Sigmoid colon (tissue), 7 donors: ENCODE data around the gene NBEAL2. TPM values are rescaled to one million over a fixed set of nuclear protein-coding genes. Genes with fewer than 3 reads are reported as not detected.

ENCODE experiments used
- DNase-seq: peaks from one replicate; pipeline ENCODE4 v3.0.0-alpha.2; 2019
- H3K27ac ChIP-seq, 4 donors: fragments of 200-600 bp; sonication (generic); one replicate each; pipeline ENCODE4 v1.5.1; 2016 to 2019; ENCODE audit warnings: mild to moderate bottlenecking in 1 of 4
- H3K27me3 ChIP-seq, 3 donors: fragments of 200-600 bp; sonication (generic); one replicate each; pipeline ENCODE4 v1.5.1; 2019; ENCODE audit warnings: mild to moderate bottlenecking in 1 of 3
- H3K36me3 ChIP-seq, 4 donors: fragments of 200-600 bp; sonication (generic); one replicate each; pipeline ENCODE4 v1.5.1; 2016 to 2019
- H3K4me1 ChIP-seq, 4 donors: fragments of 200-600 bp; sonication (generic); one replicate each; pipeline ENCODE4 v1.5.1; 2017 to 2019
- H3K4me3 ChIP-seq, 4 donors: fragments of 200-600 bp; sonication (generic); one replicate each; pipeline ENCODE4 v1.5.1; 2017 to 2019; ENCODE audit warnings: mild to moderate bottlenecking in 2 of 4, moderate library complexity in 1 of 4
- H3K9me3 ChIP-seq, 4 donors: fragments of 200-600 bp in 3 of 4; sonication (generic) in 3 of 4; one replicate each; pipeline versions ENCODE4 v1.5.1 to v1.6.1; 2013 to 2019
- CTCF ChIP-seq, 4 experiments: fragments of 450-650 bp in 3 of 4; fragments of 200-600 bp in 1 of 4; IDR thresholded peaks; one replicate each; pipeline ENCODE4 v1.5.1; 2016 to 2019; ENCODE audit warnings: antibody characterized with exemption in 4 of 4, mild to moderate bottlenecking in 3 of 4, moderate library complexity in 2 of 4
- EP300 ChIP-seq, 4 donors: sonication (generic); formaldehyde crosslinking; IDR thresholded peaks; one replicate each; pipeline ENCODE4 v1.6.1; 2017; ENCODE audit warnings: antibody characterized with exemption in 4 of 4
- POLR2A ChIP-seq, 2 donors: fragments of 450-650 bp; IDR thresholded peaks; one replicate each; pipeline ENCODE4 v1.6.1; 2016; ENCODE audit warnings: antibody characterized with exemption in 2 of 2, mild to moderate bottlenecking in 2 of 2, moderate library complexity in 2 of 2
- POLR2AphosphoS5 ChIP-seq, 4 donors: sonication (generic); formaldehyde crosslinking; IDR thresholded peaks; one replicate each; pipeline ENCODE4 v1.6.1; 2017; ENCODE audit warnings: antibody characterized with exemption in 4 of 4
- WGBS, 2 donors: extraction: QIAGEN DNeasy Blood & Tissue Kit; methylation state at CpG; one replicate each; pipeline ENCODE4 v1.1.7; 2013; 5-methylcytosine and 5-hydroxymethylcytosine counted together
- intact Hi-C: fragments of 100-400 bp; cut with DNase I; formaldehyde crosslinking; loops from one replicate; pipeline ENCODE4 v1.15.1; 2023
- polyA plus RNA-seq, 3 donors: library from polyadenylated mRNA; stranded (reverse); fragments of 200-250 nt; gene quantifications; one replicate each; pipeline ENCODE4 v1.2.3, GENCODE V29; 2013
- total RNA-seq, 4 donors: library from RNA; depleted of rRNA; stranded (reverse); fragments of >200 nt; gene quantifications; one replicate each; pipeline ENCODE4 v1.1.0, GENCODE V29; 2016
- donor health status: healthy with polysubstance abuse.
- donor health status: Bipolar disorder and iron deficiency.
- donor health status: healthy.

The NBEAL2 gene
- total and polyA plus RNA-seq, 7 donors = 7.8 to 88.0 (median 12.5) TPM

DNA sequence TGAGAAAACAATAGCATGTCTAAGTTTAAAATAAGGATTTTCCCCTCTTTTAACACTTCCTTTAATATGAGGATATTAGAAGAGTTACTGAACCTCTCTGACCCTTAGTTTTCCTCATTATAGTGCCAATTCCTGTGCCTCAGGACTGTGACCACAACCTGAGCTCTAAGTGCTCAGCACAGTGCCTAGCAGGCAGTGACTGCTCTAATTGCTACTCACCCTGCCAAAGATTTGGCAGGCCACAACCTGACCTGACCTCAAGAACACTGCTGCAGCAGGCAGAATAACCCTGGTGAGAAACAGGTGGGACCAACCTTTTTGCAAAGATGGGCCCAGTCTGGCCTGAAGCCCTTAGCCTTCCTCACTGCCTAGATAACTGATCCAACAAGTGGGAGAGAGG, 35.7 kb downstream of the NBEAL2 start:
- no peak overlapping the region for H3K27ac ChIP-seq
- TF ChIP-seq CTCF (IDR thresholded peaks at IDR 0.05) (no peak), POLR2A (IDR thresholded peaks at IDR 0.05) (no peak)
- no peak overlapping the region for H3K4me3 ChIP-seq
- peaks cover 0 to 6% (median 3%) of the 10 kb centered on the region in 4 donors for H3K4me1 ChIP-seq
- no peaks in the 10 kb centered on the region for H3K9me3 ChIP-seq
- intact Hi-C loops = no loop called here
- DNase-seq = no peak
- no peaks in the 10 kb centered on the region for H3K27me3 ChIP-seq
- peaks cover 13 to 67% (median 30%) of the 10 kb centered on the region in 4 donors for H3K36me3 ChIP-seq

DNA sequence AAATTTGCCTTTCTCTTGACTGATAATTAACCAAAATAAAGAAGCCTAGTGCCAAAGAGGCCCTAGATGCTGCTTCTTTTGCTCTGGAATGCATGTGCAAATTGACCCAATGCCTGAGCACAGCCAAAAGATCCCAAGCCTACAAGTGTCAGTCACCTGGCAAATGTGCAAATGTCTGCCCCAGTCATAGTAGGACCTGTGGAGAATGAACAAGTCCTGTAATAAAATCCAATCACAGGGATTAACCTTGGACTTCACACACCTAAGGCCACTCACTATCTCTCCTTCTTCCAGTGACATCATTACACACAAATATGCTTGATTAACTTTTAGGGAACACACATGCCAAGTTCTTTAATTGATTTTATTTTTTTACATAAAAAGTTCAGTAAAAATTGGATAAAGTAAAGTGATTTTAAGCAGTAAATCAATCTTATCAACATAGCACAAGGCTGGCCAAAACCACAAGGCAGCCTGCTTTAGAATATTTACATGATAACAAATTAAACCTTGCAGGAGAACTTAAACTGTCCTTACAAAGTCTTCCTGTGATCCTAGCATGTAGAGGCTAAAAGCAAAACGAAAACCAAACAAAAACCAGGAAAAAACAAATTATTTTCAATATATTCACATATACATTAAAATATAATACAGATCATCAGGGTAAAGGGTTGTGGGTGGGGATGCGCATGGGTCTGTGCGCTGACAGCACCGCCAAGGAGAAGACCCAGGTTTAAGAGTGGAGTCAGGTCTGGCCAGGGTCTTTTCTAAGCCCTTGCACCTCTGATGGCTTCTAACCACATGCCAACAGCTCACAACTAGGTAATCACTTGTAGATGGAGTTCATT, 36.8 kb downstream of the NBEAL2 start:
- H3K9me3 ChIP-seq = no peaks in the 10 kb centered on the region
- DNase-seq = no peak
- no peak for TF ChIP-seq EP300 (IDR thresholded peaks at IDR 0.05)
- no peak for TF ChIP-seq CTCF (IDR thresholded peaks at IDR 0.05)
- TF ChIP-seq POLR2A (IDR thresholded peaks at IDR 0.05) = no peak
- TF ChIP-seq POLR2AphosphoS5 (IDR thresholded peaks at IDR 0.05) = no peak
- no peak overlapping the region for H3K4me3 ChIP-seq
- H3K4me1 ChIP-seq = peaks cover 0 to 14% (median 10%) of the 10 kb centered on the region in 4 donors
- intact Hi-C loops = no loop called here
- 81 to 87% methylated on average over 4 of the region's 4 CpGs for WGBS, 2 donors
- peaks cover 13 to 67% (median 30%) of the 10 kb centered on the region in 4 donors for H3K36me3 ChIP-seq
- no peaks in the 10 kb centered on the region for H3K27me3 ChIP-seq
- no peak overlapping the region for H3K27ac ChIP-seq

DNA sequence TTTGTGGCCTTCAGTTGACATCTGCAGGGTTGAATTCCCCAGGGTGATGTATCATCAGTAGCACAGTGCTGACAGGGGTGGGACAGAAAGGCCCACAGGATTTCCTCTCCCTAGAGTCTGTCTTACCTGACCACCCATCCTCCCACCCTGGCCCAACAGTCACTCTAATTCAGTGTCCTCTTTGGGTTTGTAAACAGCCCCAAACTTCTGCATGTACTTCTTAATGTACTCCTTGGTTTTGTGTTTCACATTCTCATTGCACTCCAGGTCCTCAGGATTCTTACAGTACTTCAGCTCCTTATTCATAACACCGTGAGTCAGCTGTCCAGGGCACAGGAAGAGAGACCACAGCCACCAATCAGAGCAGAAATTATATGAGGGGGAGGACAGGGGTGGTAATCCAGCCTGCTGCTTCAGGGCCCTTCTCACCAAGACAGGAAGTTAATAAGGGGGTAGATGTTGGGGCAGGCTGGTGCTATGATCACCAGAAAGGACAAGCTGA, 37.5 kb downstream of the NBEAL2 start:
- H3K4me1 ChIP-seq = peaks cover 0 to 19% (median 15%) of the 10 kb centered on the region in 4 donors
- no peak overlapping the region for H3K4me3 ChIP-seq
- H3K27me3 ChIP-seq = no peaks in the 10 kb centered on the region
- no peak for DNase-seq
- TF ChIP-seq EP300 (IDR thresholded peaks at IDR 0.05) (no peak), POLR2AphosphoS5 (IDR thresholded peaks at IDR 0.05) (no peak), CTCF (IDR thresholded peaks at IDR 0.05) (no peak), POLR2A (IDR thresholded peaks at IDR 0.05) (no peak)
- WGBS, 2 donors = 47 to 76% methylated on average over 1 of the region's 1 CpG
- H3K27ac ChIP-seq = no peak overlapping the region
- H3K36me3 ChIP-seq = peaks cover 13 to 67% (median 30%) of the 10 kb centered on the region in 4 donors
- no peaks in the 10 kb centered on the region for H3K9me3 ChIP-seq
- intact Hi-C loops = no loop called here

DNA sequence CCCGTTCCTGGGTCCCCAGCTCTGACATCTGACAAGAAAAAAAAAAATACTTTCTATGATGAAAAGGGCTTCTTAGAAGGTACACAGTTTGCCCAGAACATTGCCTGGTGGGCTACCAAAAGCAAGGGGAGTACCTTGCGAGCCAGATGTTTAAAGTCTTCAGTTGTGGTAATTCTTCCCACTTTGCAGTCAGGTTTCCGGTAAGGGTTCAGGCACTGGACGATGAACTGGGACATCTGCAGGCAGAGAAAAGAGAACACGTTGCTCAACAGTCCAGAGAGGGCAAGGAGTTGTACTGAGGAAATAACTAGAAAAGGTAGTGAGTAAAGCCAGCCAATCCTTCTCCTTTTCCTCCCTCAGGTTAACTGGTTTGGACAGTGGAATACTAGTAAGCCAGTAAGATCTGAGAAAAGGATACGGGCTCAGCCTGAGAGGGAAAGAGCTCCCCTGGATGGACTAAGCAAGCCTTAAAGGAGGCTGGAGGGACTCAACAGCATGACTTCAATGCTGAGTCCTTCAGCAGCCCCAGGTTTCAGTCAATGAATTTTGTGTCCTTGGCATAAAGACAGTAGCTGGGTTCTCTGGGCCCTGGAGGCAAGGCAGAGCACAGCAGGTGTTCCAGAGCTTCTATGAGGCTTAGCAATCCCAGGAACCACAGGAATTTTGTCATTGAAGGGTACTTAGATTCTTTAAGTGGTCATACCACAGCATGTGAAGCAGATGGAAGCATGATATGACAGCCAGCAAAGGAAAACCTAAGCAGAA, 38.2 kb downstream of the NBEAL2 start:
- no peak overlapping the region for H3K4me3 ChIP-seq
- H3K36me3 ChIP-seq = peaks cover 13 to 67% (median 30%) of the 10 kb centered on the region in 4 donors
- WGBS, 2 donors = 60 to 87% methylated on average over 6 of the region's 6 CpGs
- intact Hi-C loops = no loop called here
- H3K9me3 ChIP-seq = no peaks in the 10 kb centered on the region
- no peak for DNase-seq
- no peak for TF ChIP-seq EP300 (IDR thresholded peaks at IDR 0.05)
- no peak for TF ChIP-seq POLR2AphosphoS5 (IDR thresholded peaks at IDR 0.05)
- TF ChIP-seq CTCF (IDR thresholded peaks at IDR 0.05) = no peak
- TF ChIP-seq POLR2A (IDR thresholded peaks at IDR 0.05) = no peak
- peaks cover 0 to 25% (median 22%) of the 10 kb centered on the region in 4 donors for H3K4me1 ChIP-seq
- no peaks in the 10 kb centered on the region for H3K27me3 ChIP-seq
- H3K27ac ChIP-seq = no peak overlapping the region
